A549 (cell line): ENCODE measurements around the gene VWF. TPM values are rescaled to one million over a fixed set of nuclear protein-coding genes. Genes with fewer than 3 reads are reported as not detected.

Experiments
- ATAC-seq, 2 experiments: fragments of 200-7000 bp in 1 of 2; fragments of >200 bp in 1 of 2; cut with Nextera tagmentation in 1 of 2; cut with Tn5 transposase in 1 of 2; 3 replicates each; pipeline versions ENCODE4 v1.8.0 to v1.9.1; 2018 to 2020; ENCODE audit warnings: mild to moderate bottlenecking in 1 of 2, moderate library complexity in 1 of 2
- CTCF ChIA-PET: fragments of 300-600 bp; sonication (Branson Sonifier 250); formaldehyde crosslinking; extraction: SDS; loops from one replicate; lab custom pipeline; 2021; ENCODE audit warnings: antibody characterized with exemption, inconsistent platforms; lab: Yijun Ruan, JAX
- POLR2A ChIA-PET: fragments of 350-600 bp; formaldehyde crosslinking; extraction: SDS; loops from one replicate; lab custom pipeline; 2021; ENCODE audit warnings: antibody characterized with exemption, inconsistent platforms; lab: Yijun Ruan, JAX
- DNase-seq, 2 experiments: peaks; one replicate each; pipeline versions ENCODE4 v3.0.0 to v3.0.0-alpha.2; 2011 to 2016; ENCODE audit warnings: low read depth in 1 of 2, low spot score in 1 of 2
- FAIRE-seq: peaks from 2 replicates; lab custom pipeline; 2011; peaks lifted over from hg19 to GRCh38; lab: Jason Lieb, UNC
- H3K27ac ChIP-seq, 2 experiments: fragments of >200 bp; sonication (Bioruptor Twin); formaldehyde crosslinking; 3 replicates each; pipeline ENCODE4 v1.5.1; 2016 to 2017
- H3K4me1 ChIP-seq: fragments of >200 bp; sonication (Bioruptor Twin); formaldehyde crosslinking; 3 replicates; pipeline ENCODE4 v1.6.1; 2016
- H3K4me2 ChIP-seq: fragments of >200 bp; sonication (Bioruptor Twin); formaldehyde crosslinking; 3 replicates; pipeline ENCODE4 v1.6.1; 2016
- H3K4me3 ChIP-seq: fragments of >200 bp; sonication (Bioruptor Twin); formaldehyde crosslinking; 3 replicates; pipeline ENCODE4 v1.5.1; 2016
- H3K9me3 ChIP-seq: fragments of >200 bp; sonication (Bioruptor Twin); formaldehyde crosslinking; 3 replicates; pipeline ENCODE4 v1.6.1; 2016
- ATOH8 ChIP-seq: fragments of 250-450 bp; sonication (Bioruptor Pico); IDR thresholded peaks from 2 replicates; pipeline ENCODE4 v1.5.0; 2020; ENCODE audit warnings: low read depth, mild to moderate bottlenecking, moderate library complexity
- CBX2 ChIP-seq: fragments of 200-600 bp; sonication (generic); IDR thresholded peaks from 2 replicates; pipeline ENCODE4 v1.6.1; 2016; ENCODE audit warnings: low read depth, mild to moderate bottlenecking, borderline replicate concordance
- CBX8 ChIP-seq: fragments of 200-600 bp; sonication (generic); IDR thresholded peaks from 2 replicates; pipeline ENCODE4 v1.6.1; 2016
- CEBPB ChIP-seq, 2 experiments: fragments of >200 bp in 1 of 2; sonication (Bioruptor Twin) in 1 of 2; formaldehyde crosslinking in 1 of 2; IDR thresholded peaks; 2 replicates each; pipeline ENCODE4 v1.6.1; 2012 to 2016
- CHD2 ChIP-seq: fragments of 150-350 bp; IDR thresholded peaks from 2 replicates; pipeline ENCODE4 v1.6.1; 2014; ENCODE audit warnings: low read length; ENCODE audit not compliant: partially characterized antibody
- CHD4 ChIP-seq: fragments of 200-600 bp; sonication (generic); IDR thresholded peaks from 2 replicates; pipeline ENCODE4 v1.6.1; 2016; ENCODE audit warnings: antibody characterized with exemption, mild to moderate bottlenecking, borderline replicate concordance
- ELK1 ChIP-seq: fragments of 150-350 bp; IDR thresholded peaks from 2 replicates; pipeline ENCODE4 v1.6.1; 2014; ENCODE audit warnings: low read depth, mild to moderate bottlenecking, low read length
- GATA3 ChIP-seq: IDR thresholded peaks from 2 replicates; pipeline ENCODE4 v1.6.1; 2012; ENCODE audit warnings: borderline replicate concordance
- HEYL ChIP-seq: fragments of 250-450 bp; sonication (Bioruptor Pico); IDR thresholded peaks from 2 replicates; pipeline ENCODE4 v1.8.0; 2021; ENCODE audit warnings: mild to moderate bottlenecking, moderate library complexity
- HMGXB4 ChIP-seq: fragments of 250-450 bp; sonication (Bioruptor Pico); IDR thresholded peaks from 2 replicates; pipeline ENCODE4 v1.5.0; 2021; ENCODE audit warnings: mild to moderate bottlenecking, moderate library complexity, borderline replicate concordance
- HOXA7 ChIP-seq: fragments of 250-450 bp; sonication (Bioruptor Pico); IDR thresholded peaks from 2 replicates; pipeline ENCODE4 v1.5.0; 2020; ENCODE audit warnings: mild to moderate bottlenecking, moderate library complexity
- MAFK ChIP-seq: fragments of 450-650 bp; IDR thresholded peaks from 2 replicates; pipeline ENCODE4 v1.6.1; 2014; ENCODE audit not compliant: partially characterized antibody
- PBX3 ChIP-seq: IDR thresholded peaks from 2 replicates; pipeline ENCODE4 v1.6.1; 2012
- POLR2A ChIP-seq: IDR thresholded peaks from 2 replicates; pipeline ENCODE4 v1.6.1; 2012; ENCODE audit warnings: mild to moderate bottlenecking, low read length
- RARB ChIP-seq: fragments of 250-450 bp; sonication (Bioruptor Pico); IDR thresholded peaks from 2 replicates; pipeline ENCODE4 v1.8.0; 2021; ENCODE audit warnings: mild to moderate bottlenecking, moderate library complexity
- RFX5 ChIP-seq: fragments of 450-650 bp; IDR thresholded peaks from 2 replicates; pipeline ENCODE4 v1.7.1; 2014; ENCODE audit warnings: antibody characterized with exemption, mild to moderate bottlenecking, moderate library complexity
- SREBF2 ChIP-seq: fragments of 450-650 bp; IDR thresholded peaks from 2 replicates; pipeline ENCODE4 v1.6.1; 2014; ENCODE audit warnings: mild to moderate bottlenecking, moderate library complexity
- TP53 ChIP-seq: fragments of 250-450 bp; sonication (Bioruptor Pico); IDR thresholded peaks from 2 replicates; pipeline ENCODE4 v1.5.0; 2021; ENCODE audit warnings: mild to moderate bottlenecking, moderate library complexity
- USF2 ChIP-seq: fragments of 450-650 bp; IDR thresholded peaks from 2 replicates; pipeline ENCODE4 v1.6.1; 2014; ENCODE audit warnings: antibody characterized with exemption
- ZFP36 ChIP-seq: fragments of 450-650 bp; IDR thresholded peaks from 2 replicates; pipeline ENCODE4 v1.6.1; 2014; ENCODE audit warnings: borderline replicate concordance; ENCODE audit not compliant: partially characterized antibody
- WGBS: methylation state at CpG from one replicate; pipeline ENCODE4 v1.1.6; 2017; ENCODE audit errors: missing lambda C conversion rate; 5-methylcytosine and 5-hydroxymethylcytosine counted together
- polyA plus RNA-seq, 4 experiments: library from polyadenylated mRNA; depleted of rRNA in 3 of 4; stranded (reverse); fragments of >200 nt; fragmentation: RNase III in 1 of 4; extraction: RNeasy Plus Mini Kit Qiagen cat#74134 plus additional on column Dnase treatment in 1 of 4; gene quantifications; 2 replicates in 3 of 4; 3 replicates in 1 of 4; pipeline ENCODE4 v1.2.3, GENCODE V29; 2011 to 2017

Gene VWF
- polyA plus RNA-seq, 2 of the 4 experiments (the other 2 are of a cell fraction) = 0.01 TPM; not detected in 1

GRCh38 chr12:6076776-6077691 lies 47.4 kb downstream of the VWF start:
- POLR2A ChIA-PET = no interaction called here
- ATAC-seq (no peak), DNase-seq (no peak), FAIRE-seq (no peak)
- H3K27ac ChIP-seq = no peak overlapping the region
- no peak for TF ChIP-seq USF2
- CTCF ChIA-PET = interaction anchor here (0.6 to 1.6 kb wide), 3 partner anchors 12 to 119 kb away, joined by 3 to 5 read pairs (median 3); no protein-coding TSS in a partner anchor
- 83% methylated on average over 26 of the region's 28 CpGs for WGBS
- no peaks in the 10 kb centered on the region for H3K4me1 ChIP-seq
- H3K4me2 ChIP-seq = no peak overlapping the region
- H3K9me3 ChIP-seq = no peaks in the 10 kb centered on the region
- H3K4me3 ChIP-seq = no peak overlapping the region

GRCh38 chr12:6076346-6076745 lies 48.1 kb downstream of the VWF start:
- TF ChIP-seq TP53 (CRISPR knock-in tag) (no peak), USF2 (no peak), RFX5 (no peak), SREBF2 (no peak), POLR2A (no peak), HMGXB4 (no peak), ELK1 (no peak), CBX8 (no peak), CHD2 (no peak), CBX2 (no peak), HEYL (CRISPR knock-in tag) (no peak), ZFP36 (no peak), RARB (CRISPR knock-in tag) (no peak), MAFK (no peak), HOXA7 (CRISPR knock-in tag) (no peak), ATOH8 (no peak), GATA3 (no peak), CHD4 (no peak), CEBPB (IDR thresholded peaks at IDR 0.05) (no peak), PBX3 (no peak)
- POLR2A ChIA-PET = no interaction called here
- FAIRE-seq = no peak
- Histone ChIP-seq H3K4me3 (no peak overlapping the region), H3K9me3 (no peaks in the 10 kb centered on the region), H3K27ac (no peak overlapping the region), H3K4me2 (no peak overlapping the region), H3K4me1 (no peaks in the 10 kb centered on the region)
- DNase-seq = no peak
- ATAC-seq = no peak
- CTCF ChIA-PET = interaction anchor here (0.9 to 1.6 kb wide), 3 partner anchors 11 to 207 kb away, joined by 3 to 5 read pairs (median 3); no protein-coding TSS in a partner anchor
- WGBS = 57% methylated on average over 4 of the region's 4 CpGs
